ENCODE data around the gene FOXE1.

The FOXE1 gene

DNA sequence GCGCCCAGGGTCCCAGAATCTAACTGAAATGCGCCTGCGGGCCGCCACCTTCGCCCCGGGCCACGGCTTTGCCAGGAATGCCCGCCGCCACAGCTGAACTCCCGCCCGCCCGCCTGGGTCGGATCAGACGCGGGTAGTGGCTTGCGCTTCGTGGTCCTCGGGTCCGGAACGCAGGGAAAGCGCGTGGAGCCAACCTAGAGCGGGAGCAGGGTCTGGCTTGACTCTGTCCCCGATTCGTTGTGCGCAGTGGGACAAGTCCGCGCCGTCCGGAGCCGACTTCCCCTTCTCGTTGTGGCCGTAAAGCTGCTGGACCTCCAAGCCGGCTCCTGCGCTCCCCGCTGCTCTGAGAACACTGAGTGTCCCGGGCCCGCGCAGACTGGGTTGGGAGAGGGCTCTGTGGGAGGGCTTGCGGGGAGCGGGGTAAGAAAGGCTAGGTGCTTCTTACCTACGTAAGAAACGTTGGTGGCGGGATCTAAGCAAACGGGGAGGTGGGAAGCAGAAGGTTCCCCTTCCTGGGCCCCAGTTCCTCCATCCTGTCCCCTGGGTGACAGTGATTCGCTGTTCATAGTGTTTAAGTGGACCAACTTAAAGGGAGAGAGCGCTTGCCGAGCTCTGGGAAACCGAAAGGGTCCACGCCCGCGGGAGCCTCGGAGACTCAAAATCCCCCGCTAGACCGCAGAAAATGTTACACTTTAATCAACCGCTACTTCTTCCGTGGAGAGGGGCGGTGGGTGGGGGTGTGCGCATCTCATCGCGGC is 4.4 kb upstream of the FOXE1 start:
- DNase-seq (ENCODE audit: low spot score) = no peak

DNA sequence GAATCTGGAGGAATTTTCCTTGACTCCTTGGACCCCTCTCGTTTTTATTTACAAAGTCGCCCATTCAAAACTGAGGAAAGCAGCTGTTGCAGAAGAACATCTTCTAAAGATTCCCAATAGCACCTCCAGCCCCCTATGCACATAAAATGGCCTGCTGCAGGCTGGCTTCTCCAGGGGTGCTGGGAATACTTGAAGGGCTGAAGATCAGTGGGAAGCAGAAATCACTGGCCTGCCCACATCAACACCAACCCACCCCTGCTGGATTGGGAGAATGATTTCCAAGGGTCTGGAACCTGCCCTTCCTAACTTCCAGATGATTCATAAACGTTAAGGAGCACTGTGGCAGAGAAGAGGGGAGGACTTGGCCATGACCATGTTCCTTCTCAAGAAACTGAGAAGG is 3.0 kb upstream of the FOXE1 start:
- DNase-seq (ENCODE audit: low spot score) = no peak

DNA sequence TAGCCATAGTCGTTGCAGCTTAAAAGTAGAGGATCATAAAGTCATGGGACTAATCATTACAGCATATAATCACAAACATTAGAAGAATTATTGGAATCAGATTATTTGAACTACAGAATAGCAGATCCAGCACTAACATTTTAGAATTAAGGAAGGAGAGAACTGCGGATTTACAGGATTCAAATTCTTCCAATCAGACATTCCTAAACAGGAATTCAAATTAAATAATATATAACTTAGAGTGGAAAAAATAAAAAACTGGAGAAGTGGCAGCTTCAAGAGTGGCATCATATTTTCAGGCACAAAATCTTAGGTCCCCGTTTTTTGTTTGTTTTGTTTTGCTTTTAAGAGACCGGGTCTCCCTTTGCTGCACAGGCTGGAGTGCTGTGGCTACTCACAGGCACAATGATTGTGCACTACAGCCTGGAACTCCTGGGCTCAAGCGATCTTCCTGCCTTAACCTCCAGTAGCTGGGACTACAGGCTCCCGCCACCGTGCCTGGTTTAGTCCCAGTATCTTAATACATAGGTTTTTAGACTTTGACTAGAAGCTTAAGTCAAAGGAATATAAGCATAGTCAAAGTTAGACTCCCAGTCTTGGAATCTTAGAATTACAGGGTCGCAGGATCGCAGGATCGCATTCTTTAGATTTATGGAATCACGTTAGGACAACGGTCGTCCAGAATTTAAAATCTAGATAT is 2.1 kb upstream of the FOXE1 start:
- DNase-seq (ENCODE audit: low spot score) = no peak

DNA sequence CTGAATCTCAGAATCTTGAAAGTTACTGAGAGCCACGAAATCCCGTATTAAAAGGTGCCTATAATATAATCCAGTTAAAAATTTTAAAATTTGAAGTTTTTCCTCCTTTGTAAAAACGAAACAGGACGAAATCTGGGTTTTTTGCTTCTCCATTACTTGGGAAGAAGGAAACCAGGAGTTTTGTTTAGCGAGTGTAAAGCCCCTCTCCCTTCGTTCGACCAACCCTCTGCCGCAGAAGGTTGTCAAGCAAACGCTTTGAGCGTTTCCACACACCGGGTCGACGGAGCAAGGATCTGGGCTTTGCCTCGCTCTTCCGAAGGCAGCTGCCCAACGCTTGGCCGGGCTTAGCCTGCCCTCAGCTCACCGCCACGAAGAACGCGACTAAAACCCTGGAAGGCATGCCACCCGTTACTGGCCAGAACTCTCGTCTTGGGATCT is 1.6 kb upstream of the FOXE1 start:
- DNase-seq (ENCODE audit: low spot score) = no peak

DNA sequence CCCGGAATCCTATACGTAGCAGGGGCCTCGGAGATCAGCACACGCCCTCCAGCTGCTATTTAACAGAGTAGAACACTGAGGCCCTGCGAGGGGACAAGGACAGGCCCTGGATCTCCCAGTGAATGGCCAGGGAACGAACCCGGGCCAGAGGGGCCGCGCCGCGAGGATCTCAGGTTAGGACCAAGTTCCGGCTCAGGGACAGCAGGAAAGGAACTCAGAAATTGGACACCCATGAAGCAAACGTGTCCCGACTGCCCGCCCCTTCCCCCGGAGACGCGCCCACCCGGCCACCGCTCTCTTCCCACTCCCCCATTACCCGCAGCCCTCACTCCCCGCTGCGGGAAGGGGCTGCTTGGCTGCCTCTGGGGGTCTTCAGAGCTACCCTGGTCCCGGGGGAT is 1.0 kb upstream of the FOXE1 start:
- DNase-seq (ENCODE audit: low spot score) = no peak

DNA sequence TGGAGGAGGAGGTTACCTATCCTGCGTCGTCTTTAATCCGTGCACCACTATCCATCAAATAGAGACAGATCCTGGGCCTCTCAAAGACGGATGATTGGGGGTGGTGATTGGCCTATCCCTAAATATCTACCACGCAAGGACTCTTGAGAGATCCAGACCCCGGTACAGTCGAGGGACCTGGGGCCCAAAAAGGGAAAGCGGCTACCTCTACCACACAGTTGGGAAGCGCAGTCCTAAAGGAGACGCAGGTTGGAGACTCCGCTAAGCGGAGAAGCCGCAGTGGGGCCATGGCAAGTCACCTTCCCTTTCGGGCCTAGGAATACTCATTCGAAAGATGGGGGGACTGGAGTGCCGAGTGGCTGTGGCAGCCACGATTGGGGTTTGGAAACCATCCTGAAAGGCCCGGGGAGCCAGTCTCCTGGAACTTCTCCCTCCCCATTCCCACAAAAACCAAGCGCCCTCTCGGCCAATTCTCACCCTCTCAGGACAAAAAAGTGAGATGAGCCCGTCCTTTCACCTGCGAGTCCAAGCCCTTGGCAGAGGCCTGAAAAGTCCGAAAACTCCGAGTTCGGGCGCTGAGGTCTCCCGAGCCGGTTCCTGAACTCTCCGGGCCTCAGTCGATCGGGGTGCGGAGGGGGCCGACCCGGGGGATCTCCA is 499 bp upstream of the FOXE1 start:
- DNase-seq (ENCODE audit: low spot score) = no peak

DNA sequence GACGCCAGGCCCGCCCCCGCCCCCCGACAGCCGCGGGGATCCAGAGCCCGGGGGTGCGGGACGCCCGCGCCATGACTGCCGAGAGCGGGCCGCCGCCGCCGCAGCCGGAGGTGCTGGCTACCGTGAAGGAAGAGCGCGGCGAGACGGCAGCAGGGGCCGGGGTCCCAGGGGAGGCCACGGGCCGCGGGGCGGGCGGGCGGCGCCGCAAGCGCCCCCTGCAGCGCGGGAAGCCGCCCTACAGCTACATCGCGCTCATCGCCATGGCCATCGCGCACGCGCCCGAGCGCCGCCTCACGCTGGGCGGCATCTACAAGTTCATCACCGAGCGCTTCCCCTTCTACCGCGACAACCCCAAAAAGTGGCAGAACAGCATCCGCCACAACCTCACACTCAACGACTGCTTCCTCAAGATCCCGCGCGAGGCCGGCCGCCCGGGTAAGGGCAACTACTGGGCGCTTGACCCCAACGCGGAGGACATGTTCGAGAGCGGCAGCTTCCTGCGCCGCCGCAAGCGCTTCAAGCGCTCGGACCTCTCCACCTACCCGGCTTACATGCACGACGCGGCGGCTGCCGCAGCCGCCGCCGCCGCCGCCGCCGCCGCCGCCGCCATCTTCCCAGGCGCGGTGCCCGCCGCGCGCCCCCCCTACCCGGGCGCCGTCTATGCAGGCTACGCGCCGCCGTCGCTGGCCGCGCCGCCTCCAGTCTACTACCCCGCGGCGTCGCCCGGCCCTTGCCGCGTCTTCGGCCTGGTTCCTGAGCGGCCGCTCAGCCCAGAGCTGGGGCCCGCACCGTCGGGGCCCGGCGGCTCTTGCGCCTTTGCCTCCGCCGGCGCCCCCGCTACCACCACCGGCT is 1.0 kb downstream of the FOXE1 start:
- no peak for DNase-seq (ENCODE audit: low spot score)

DNA sequence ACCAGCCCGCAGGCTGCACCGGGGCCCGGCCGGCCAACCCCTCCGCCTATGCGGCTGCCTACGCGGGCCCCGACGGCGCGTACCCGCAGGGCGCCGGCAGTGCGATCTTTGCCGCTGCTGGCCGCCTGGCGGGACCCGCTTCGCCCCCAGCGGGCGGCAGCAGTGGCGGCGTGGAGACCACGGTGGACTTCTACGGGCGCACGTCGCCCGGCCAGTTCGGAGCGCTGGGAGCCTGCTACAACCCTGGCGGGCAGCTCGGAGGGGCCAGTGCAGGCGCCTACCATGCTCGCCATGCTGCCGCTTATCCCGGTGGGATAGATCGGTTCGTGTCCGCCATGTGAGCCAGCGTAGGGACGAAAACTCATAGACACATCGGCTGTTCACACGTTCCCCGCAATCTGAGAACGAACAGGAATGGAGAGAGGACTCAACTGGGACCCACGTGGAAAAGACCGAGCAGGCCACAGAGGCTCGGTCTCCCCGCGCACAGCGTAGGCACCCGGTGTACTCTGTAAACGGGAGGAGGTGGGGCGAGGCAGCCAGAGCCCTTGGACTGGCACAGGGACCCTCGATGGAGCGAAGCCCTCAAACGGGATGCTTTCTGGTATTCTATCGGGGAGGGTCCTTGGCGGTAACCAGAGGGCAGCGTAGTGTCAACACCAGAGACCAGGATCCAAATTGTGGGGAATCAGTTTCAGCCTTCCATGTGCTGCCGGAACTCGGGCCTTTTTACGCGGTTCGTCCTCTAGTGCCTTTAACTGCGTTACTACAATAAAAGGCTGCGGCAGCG is 1.9 kb downstream of the FOXE1 start:
- no peak for DNase-seq (ENCODE audit: low spot score)

DNA sequence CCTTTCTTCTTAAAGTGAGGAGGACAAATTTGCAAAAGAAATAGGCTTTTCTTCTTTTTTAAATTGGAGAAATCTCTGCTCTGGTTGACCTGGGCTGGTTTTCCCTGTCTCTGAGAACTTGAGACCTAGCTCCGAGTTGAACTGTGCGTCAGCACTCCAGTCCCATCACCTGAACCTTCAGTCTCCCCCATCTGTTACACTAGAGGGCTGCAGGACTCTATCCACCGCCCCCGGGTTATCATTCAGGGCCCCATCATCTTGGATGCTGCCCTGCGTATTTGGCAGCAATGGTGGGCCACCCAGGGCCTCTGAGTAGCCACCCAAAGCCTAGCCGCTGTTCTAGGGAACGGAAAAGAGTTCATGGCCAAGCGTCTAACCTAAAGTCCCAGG is 2.5 kb downstream of the FOXE1 start:
- no peak for DNase-seq (ENCODE audit: low spot score)

DNA sequence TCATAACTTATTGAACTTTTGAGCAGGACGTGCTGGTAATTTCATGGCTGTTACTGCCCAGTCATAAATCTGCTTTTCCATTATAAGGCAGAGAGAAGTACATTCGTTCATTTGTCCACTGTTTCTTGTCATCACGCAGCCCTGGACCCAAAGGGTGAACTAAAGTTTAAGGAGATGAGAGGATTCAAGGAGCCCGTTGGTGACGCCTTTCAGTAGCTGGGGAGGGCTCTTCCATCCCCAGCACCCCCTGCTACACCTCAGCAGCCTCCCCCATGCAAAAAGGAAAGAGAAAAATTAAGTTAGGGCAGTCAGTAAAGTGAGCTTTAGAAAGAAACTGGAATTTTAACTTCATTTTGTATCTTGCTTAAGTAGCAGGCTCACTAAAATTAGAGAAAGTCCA is 2.9 kb downstream of the FOXE1 start:
- no peak for DNase-seq (ENCODE audit: low spot score)

DNA sequence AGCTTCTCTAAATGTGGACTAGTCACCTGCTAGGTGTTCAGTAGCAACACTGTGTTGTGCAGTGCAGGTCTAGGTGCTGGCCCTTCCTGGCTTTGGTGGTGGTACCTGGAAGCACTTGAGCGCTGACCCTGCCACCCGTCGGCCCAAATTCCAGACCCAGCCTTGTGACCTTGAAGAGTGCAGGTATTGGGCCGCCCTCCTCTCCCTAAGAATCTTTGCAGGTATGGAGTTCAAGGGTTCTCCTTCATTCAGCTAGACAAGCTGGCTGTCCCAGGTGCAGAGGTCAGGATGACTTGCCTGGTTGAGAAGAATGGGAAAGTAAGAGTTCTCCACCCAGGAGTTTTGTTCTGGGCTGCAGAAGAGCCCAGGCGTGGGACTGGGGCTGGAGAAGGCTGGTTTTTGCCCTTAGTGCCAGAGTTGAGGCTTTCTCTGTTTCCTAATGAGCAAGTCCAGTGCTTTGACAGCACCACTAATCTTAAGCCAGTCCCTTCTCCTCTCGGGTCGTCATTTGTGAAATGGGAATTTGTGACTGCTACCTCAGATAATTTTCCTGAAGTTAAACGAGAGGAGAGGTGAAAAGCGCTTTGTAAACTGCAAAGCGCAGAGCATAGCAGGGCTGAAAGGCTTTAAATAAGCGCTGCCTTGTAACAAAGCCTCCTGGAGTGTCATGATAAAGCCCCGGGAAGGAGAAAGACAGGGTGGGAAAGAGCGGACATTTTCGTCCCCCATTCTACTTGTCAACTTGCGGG is 4.0 kb downstream of the FOXE1 start:
- DNase-seq (ENCODE audit: low spot score) = no peak

DNA sequence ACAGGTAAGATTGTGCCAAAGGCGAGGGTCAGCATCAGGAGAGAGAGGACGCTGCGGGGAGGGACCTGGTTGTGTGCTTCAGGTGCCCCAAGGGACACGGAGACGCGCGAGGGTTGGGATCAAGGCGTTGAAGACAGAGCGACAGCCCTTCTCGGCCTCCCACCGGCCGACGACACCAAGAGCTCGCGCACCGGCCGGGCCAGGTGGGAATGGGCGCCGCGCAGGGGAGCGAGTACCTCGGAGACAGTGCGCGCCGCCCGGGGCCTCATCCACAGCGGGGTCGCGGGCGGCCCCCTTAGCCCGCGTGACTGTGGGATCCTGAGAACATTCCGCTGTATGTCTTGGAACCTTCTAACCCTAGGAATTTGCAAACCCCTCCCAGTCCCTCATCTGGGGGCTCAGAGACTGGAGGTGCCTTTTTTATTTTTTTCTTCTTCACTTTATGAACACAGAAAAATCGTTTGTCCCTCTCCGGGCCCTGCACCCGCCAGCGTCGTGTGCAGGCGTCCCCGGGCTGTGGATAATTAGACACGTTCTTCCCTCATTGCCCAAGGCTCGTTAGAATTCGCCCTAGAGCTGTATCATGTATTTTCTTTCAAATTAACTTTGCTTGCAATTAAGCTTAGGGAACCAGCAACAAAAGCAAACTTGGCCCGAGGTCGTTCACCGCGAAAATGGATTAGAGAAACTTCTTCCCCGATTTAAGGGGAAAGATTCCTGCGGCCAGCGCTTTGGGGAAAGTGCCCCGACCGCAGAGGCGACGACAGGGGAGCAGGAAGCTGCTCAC is 4.8 kb downstream of the FOXE1 start:
- DNase-seq (ENCODE audit: low spot score) = no peak

DNA sequence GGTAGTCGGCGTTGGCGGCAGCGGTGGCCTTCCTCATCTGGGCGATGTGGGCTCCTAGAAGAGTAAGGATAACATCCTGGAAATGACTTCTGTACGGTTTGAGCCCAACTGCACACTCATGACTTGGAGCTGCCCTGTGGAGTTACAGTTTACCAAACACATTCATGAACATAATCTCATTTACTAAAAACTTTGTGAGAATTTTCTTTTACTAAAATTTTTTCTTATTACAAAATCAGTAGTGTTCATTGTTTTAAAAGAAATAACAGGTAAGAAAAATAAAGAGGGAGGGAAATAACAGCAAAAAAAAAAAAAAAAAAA is 5.3 kb downstream of the FOXE1 start:
- no peak for DNase-seq (ENCODE audit: low spot score)

DNA sequence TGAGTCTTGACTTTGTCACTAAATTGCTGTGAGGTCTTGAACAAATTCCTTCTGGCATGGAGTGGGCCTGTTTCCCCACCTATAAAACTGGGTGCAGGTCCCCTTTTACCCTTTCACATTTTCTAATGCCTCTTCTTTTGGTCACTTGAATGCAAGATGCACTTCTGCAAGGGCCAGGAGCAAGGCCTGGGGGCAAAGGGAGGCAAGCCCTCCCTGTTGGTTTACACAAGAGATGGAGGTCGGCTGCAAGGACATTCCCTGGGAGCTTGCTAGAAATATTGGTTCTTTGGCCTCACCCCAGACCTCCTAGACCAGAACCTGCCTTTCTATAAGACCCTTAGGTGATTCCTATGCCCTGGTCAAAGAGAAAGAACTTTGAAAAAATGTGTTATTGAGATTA is 5.8 kb downstream of the FOXE1 start:
- DNase-seq (ENCODE audit: low spot score) = no peak

DNA sequence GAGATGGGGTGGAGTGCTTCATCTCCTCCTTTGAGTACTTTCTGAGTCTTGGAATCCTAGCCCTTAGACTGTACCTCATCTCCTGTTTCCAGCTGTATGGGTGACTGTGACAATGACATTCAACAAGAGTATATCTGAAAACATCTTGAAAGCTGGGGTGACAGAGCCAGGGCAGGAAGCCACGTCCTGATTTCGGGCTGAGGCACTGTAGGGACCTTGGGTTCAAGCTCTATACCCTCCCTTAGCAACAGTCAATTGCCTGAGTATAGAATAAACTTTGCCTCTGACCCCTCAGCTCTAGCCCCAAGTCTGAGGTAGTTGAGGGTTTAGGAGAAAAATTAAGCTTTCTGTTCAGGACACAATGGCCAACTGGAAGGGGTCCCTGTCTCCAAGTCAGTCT is 6.3 kb downstream of the FOXE1 start:
- no peak for DNase-seq (ENCODE audit: low spot score)

DNA sequence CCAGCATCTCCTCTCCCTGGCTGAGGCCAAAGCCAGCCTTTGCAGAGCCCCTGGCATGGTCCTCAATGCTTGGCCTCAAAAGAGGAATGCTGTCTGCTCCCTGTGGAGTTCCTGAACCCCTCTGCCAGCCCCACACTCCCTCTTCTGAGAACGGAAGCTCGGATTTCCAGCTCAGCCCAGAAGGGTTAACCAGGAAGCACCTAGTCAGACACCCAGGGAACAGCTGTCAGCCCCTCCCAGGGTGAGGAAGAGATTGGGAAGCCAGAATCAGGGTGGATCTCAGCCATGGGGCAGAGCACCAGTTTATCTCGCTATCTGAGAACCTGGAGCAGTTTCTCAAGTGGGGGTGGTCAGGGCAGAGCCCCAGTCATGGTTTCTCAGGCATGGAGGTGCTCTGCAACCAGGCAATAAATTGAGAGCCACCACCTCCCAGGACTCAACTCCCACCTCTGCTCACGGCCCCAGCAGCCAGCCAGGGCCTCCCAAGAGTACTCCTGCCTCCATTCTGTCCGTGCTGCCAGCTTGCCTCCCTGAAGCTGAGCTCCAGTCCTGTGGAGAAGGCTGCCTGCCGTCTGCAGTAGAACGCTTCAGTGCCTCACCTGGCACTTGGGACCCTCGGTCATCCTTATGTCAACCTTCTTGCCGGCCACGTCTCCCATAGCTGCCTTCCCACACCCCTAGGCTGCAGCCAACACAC is 7.6 kb downstream of the FOXE1 start:
- no peak for DNase-seq (ENCODE audit: low spot score)

DNA sequence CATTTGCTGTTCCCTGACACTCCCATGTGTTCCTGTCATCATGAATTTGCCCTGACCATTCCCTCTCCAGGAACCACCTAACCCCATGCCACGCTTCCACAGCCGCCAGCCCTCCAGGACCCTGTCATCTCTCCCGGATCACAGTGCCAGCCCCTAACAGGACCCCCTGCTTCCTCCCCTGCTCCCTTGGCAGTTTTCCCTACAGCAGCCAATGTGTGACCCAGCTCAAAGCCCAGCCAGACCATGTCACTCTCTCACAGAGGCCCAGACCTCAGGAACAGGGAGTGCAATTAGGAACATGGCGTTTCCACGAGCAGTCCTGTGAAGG is 8.1 kb downstream of the FOXE1 start:
- DNase-seq (ENCODE audit: low spot score) = no peak

DNA sequence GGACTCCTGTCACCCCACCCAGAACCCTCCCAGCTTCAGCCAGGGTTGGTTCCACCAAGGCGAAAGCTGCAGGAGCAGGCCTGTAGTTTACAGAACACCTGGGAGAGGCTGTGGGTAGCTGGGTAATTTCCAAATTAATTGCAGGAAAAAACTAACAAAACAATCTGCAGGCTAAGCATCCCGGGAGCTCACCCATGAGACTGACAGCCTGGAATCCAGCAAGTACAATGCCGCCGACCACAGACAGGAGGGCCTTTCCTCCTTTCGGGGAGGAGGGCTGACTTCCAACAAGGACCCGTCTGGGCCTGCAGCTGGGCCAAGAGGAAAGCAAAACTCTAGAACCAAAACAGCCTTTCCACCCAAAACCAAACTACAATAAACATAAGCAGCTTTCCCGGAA is 10.3 kb downstream of the FOXE1 start:
- DNase-seq (ENCODE audit: low spot score) = no peak

DNA sequence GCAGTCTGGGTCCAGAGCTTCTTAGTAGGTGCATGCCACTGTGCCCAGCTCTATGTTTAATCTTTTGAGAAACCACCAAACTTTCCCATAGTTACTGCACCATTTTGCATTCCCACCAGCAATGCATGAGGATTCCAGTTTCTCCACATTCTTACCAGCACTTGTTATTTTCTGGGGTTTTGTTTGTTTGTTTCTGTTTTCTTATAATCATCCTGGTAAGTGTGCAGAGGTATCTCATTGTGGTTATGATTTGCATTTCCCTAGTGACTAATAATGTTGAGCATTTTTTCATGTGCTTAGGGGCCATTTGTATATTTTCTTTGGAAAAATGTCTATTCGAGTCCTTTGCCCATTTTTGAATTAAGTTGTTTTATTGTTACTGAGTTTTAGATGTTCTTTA is 11.4 kb downstream of the FOXE1 start:
- no peak for DNase-seq (ENCODE audit: low spot score)

DNA sequence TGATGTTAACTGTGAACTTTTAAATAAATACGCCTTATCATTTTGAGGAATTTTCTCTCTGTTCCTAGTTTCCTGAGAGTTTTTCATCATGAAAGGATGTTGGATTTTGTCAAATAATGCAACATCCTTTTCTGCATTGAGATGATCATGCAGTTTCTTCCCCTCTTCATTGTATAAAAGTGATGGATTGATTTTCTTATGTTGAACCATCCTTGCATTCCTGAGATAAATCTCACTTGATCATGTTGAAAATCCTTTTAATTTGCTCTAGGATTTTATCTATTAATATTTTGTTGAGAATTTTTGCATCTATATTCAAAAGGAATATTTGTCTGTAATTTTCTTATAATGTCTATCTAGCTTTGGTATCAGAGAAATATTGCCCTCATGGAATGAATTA is 13.3 kb downstream of the FOXE1 start:
- no peak for DNase-seq (ENCODE audit: low spot score)
